ENCODE measurements around the gene TAT.
"Not testable (repeated sequence)": the region's sequence is repeated elsewhere in the genome, so short reads cannot be mapped to it uniquely, and the experiment has no call there.

Gene TAT

GRCh38 chr16:71584543-71585317, 7.8 kb upstream of the TAT start:
- DNase-seq: no peak

DNA sequence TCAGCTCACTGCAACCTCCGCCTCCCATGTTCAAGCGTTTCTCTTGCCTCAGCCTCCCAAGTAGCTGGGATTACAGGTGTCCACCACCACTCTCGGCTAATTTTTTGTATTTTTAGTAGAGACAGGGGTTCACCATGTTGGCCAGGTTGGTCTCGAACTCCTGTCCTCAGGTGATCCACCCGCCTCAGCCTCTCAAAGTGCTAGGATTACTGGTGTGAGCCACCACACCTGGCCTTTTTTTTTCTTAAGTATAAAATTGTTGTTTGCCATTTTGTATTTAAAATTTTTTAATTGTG, 5.6 kb upstream of the TAT start:
- DNase-seq: not testable (repeated sequence)

GRCh38 chr16:71574702-71575101, 2.2 kb downstream of the TAT start:
- DNase-seq: no peak

DNA sequence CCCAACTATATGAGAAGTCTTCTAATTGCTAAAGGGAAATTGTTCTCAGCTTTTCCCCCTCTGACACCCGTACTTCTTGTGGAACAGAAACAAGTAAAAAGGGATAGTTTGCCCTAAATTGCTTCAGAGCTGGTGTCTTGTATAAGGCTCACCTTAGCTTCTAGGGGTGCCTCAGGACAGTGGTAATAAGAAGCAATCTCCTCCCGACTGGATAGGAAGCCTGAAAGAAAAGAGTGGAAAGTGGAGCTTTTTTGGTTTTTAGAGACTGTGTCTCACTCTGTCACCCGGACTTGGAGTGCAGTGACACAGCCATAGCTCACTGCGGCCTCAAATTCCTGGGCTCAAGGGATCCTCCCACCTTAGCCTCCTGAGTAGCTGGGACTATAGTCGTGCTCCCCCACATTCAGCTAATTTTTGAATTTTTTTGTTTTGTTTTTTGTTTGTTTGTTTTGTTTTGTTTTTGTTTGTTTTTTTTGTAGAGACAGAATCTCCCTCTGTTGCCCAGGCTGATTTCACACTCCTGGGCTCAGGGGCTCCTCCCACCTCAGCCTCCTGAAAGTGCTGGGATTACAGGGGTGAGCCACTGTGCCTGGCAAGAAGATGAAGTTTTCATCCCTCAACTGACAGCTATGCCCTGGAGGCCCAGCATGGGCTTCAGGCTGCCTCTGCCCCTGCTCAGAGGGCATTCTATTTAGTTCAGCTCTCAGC, 3.4 kb downstream of the TAT start:
- DNase-seq: no peak

DNA sequence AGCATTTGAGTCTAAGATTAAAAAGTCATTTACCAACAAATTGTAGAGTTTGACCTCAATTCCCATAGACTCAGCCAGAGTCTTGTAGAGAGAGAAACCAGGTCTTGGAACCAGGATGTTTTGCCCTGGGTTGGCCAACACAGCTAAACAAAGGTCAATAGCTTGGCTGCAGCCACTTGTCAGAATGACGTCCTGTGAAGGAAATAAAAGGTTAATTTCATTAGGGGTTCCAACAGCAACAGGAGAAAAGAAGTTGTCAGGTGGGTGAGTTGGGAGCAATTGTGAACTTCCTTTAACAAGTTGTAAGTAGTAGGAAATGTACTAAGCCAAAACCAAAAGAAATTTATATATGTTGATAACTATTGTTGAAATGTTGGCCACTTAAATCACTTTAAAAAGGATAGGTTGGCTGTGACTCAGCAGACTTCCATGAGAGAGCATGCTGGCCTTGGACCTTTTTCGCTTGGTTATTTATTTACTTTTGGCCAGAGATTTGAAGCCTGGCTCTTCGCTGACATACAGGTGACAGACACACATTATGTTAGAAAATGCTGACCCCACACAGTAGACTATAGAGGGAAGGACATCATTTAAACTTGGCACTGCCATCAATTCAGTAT, 4.3 kb downstream of the TAT start:
- no peak for DNase-seq

DNA sequence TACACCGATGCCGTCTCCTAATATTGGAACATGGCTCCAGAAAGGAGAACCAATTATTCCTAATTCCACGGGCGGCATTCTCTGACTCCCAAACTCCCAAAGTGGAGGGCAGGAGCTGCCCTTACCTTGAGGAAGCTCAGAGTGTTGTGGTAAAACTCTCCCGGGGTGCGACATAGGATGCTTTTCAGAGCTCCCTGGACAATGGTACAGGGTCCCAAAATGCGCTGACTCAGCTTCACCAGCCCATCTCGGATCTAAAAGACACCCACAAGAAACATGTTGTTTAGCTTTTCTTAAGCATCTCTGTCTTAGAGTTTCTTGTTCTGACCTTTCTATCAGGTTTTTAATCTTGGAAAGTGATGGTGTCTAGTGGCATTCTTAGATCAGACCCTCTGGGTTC, 6.7 kb downstream of the TAT start:
- no peak for DNase-seq

DNA sequence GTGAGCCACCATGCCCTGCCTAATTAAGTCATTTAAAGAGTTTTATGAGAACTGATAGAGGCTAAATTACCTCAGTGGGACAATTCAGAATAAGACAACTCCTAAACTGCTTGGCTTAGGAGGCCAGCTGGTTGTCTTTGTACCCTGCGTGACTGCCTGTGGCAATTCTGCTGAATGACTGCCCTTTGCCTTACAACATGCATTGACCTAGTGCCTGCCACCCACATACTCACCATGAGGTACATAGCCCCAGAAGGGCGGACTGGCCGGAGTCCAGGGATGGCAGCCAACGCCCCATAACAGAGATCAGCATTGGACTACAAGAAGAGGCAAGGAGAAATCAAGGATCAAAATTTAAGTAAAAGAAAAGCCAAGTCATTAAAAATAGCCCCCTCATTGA, 7.3 kb downstream of the TAT start:
- no peak for DNase-seq

- DNase-seq: no peak
Measured at GRCh38 chr16:71568551-71568950, 8.3 kb downstream of the TAT start.

GRCh38 chr16:71567931-71568330, 9.0 kb downstream of the TAT start:
- no peak for DNase-seq

DNA sequence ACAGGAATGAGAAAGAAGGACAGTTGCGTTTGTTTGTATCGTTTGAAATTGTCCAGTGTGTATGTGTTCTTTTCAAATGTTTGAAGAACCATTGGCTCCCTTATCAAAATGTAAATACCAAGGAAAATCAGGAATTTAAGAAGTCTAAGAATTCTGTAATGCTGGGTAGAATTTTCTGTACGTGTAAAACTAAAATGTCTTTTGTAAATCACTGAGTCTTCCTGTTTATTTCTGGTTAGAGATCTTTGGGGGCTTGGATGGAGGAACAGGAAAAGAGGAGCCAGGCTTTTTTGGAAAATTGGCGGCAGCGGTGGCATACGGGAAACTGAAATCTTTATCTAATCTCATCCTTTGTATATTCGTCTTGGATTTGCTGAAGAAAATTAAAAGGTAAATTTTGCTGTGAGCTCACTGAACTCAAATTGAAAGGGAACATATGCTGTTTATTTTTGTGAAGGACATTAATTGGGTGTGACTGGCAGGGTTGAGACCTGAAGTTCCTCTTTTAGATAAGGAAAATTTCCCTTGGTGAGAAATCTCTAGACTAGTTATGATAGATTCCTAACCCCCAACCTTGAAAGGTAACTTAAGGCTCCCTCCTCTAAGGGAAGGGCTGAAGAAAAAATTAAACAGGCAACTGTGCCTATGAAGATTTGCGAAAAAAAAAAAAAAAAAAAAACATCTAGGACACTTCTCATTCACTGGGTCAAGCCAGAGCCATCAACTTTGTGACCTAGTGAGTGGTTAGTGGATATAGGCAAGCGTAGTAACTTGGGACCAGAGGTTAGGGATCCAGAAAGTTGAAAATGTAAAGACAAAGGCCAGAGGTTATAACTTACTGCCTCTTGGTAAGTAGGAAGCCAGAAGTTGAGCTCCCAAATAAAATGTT, 10.8 kb downstream of the TAT start:
- DNase-seq: no peak

GRCh38 chr16:71564335-71564967, 12.4 kb downstream of the TAT start:
- DNase-seq: no peak

DNA sequence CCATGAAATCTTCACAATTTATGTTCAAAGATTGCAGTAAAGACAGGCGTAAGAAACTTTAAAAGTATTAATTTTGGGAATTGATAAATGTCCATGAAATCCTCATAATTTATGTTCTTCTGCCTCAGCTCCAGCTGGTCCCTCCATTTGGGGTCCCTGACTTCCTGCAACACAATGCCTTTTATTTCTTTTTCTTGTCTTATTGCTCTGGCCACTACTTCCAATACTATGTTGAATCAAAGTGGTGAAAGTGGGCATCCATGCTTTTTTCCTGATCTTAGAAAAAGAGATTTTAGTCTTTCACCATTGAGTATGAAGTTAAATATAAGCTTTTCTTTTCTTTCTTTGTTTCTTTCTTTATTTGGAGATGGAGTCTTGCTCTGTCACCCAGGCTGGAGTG, 14.3 kb downstream of the TAT start:
- DNase-seq: no peak

GRCh38 chr16:71561886-71562285, 15.0 kb downstream of the TAT start:
- DNase-seq: not testable (repeated sequence)

- no peak for DNase-seq
Measured at GRCh38 chr16:71559855-71560254, 17.0 kb downstream of the TAT start.

DNA sequence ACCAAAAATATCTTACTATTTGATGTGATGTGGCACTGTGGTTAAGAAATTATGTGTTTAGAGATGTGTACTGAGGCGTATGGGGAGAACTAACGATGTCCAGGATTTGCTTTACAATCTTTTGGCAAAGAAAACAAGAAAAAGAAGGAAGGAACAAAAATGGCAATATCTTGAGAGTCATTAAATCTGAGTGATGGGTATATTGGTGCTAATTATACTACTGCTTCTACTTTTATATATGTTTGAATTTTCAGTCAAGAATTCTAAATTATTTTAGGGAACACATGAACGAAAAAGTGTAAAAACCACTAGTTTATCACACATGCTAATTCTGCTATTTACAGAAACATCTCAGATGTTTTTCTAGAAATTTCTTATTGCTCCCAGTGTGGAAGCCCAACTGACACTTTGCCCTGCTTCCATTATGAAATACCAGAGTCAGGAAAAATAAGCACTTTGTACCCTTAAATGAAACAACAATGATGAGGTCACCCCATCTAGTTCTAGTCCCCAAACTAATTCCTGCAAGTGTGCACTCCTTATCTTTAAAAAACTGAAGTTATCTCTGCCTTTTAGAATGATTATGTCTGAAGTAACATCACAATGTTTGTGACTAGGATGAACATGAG, 18.8 kb downstream of the TAT start:
- DNase-seq: no peak

DNA sequence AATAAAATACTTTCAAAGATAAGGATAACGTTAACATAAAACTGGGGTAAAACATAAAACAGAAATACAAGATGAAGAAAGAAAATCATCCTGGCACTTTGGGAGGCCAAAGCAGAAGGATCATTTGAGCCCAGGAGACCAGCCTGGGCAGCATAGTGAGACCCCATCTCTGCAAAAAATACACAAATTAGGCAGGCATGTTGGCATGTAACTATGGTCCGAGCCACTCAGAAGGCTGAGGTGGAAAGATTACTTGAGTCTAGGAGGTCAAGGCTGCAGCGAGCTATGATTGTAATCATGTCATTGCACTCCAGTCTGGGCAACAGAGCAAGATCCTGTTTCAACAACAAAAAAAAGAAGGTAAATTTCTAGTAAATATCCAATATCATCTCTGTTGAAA, 19.6 kb downstream of the TAT start:
- DNase-seq: no peak

- DNase-seq: no peak
Measured at GRCh38 chr16:71555230-71555891, 21.5 kb downstream of the TAT start.

DNA sequence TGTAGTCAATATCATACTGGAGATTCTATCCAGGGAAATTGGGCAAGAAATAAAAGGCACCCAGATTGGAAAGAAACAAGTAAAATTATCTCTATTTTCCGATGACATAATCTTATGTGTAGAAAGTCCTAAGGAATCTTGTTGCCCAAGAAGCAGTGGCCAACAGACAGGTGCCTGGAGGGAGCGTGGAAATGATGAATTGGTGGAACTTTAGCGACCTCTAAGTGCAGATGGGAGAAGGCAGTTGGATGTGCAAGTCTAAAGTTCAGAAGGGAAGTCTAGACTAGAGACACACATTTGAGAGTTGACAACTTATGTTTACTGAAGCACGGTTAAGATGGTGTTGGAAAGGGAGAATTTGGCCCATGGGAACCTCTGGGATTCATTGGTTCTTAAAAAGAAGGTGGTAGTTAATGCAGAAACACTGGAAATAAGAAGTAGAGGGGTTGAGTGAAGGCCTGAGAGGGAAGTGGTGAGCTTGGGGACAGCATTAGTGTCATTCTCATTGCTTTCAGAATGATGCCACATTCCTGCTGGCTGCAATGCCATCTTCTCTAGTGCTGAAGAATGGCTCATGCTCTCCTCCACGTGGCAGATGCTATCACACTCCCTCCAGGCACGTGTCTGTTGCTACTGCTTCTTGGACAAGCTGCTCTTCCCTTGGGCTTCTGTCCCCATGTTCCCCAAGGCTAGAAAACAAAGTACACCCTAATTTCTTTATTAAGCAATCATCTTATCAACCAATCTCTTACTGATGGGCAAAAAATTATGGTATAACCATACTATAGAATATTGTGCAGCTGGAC, 24.0 kb downstream of the TAT start:
- no peak for DNase-seq

DNA sequence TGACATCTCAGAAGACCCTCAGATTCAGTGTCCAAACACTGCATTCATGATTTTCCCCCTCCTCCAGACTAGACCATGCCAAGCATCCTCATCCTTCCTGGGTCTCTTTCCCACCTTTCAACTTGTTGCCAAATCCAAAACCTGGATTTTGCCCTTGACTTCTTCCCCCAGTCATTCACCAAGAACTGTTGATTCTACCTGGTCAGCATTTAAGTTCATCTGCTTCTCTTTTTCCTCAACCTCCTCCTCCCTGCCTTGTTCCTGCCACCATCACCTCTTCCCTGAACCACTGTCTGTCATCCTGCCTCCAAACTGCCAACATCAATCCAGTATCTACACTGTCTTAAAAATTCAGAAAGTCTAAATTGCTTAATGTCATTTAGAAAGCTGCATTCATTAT, 29.7 kb downstream of the TAT start:
- no peak for DNase-seq

DNA sequence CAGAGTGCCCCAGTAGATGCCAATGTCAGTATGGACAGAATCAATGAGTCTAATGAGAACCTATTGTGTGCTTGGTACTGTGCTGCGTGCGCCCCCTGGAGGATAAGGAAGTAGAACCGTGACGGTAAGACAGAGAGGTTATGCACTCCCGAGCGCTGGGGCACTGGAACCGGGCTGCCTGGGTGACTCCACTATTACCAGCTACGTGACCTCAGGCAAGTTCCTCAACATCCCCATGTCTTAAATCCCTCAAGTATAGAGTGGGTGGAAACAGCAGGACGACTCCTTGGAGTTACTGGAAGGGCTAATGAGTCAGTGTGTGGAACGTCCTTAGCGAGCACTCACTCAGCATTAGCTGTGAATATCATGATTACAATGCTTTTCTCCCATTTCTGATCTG, 34.5 kb downstream of the TAT start:
- DNase-seq: no peak

DNA sequence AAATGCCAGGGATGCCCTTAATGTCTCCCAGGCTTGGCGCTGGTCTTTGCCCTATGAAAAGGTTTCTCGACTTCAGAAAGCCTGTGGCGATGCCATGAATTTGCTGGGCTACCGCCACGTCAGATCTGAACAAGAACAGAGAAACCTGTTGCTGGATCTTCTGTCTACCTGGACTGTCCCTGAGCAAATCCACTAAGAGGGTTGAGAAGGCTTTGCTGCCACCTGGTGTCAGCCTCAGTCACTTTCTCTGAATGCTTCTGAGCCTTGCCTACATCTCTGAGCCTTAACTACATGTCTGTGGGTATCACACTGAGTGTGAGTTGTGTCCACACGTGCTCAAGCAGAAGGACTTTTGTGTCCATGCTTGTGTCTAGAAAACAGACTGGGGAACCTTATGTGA, 39.2 kb downstream of the TAT start:
- no peak for DNase-seq
